ENCODE results near the gene FDXACB1.

DNA sequence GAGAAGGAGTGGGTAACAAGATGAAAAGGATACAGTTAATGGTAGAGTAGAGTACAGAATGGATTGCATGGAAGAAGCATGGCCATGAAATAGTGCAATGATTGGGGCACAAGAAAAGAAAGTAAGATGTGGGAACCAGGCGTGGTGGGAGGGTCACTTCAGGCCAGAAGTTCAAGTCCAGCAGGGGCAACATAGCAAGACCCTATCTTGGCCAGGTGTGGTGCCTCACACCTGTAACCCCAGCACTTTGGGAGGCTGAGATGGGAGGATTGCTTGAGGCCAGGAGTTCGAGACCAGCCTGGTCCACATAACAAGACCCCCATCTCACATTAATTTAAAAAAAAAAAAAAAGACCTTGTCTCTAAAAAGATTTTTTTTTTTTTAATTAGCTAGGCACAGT lies 38.3 kb upstream of the FDXACB1 start:
- no peak for TF ChIP-seq POLR2A (IDR thresholded peaks at IDR 0.05; ENCODE audit: extremely low read depth, insufficient read length)
- TF ChIP-seq, protein P1, sequence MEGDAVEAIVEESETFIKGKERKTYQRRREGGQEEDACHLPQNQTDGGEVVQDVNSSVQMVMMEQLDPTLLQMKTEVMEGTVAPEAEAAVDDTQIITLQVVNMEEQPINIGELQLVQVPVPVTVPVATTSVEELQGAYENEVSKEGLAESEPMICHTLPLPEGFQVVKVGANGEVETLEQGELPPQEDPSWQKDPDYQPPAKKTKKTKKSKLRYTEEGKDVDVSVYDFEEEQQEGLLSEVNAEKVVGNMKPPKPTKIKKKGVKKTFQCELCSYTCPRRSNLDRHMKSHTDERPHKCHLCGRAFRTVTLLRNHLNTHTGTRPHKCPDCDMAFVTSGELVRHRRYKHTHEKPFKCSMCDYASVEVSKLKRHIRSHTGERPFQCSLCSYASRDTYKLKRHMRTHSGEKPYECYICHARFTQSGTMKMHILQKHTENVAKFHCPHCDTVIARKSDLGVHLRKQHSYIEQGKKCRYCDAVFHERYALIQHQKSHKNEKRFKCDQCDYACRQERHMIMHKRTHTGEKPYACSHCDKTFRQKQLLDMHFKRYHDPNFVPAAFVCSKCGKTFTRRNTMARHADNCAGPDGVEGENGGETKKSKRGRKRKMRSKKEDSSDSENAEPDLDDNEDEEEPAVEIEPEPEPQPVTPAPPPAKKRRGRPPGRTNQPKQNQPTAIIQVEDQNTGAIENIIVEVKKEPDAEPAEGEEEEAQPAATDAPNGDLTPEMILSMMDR (IDR thresholded peaks at IDR 0.05; ENCODE audit: low read depth, low read length), result no peak

Measured in NB4 (cell line).